K562 (cell line): ENCODE data around the gene SLC39A5. TPM values are rescaled to one million over a fixed set of nuclear protein-coding genes. Genes with fewer than 3 reads are reported as not detected.

Experiments
- C11orf30 ChIP-seq: fragments of 450-650 bp; IDR thresholded peaks from 2 replicates; pipeline ENCODE4 v1.6.1; 2016; ENCODE audit warnings: low read depth, mild to moderate bottlenecking
- E4F1 ChIP-seq: fragments of 250-450 bp; sonication (Bioruptor Pico); IDR thresholded peaks from 2 replicates; pipeline ENCODE4 v1.5.0; 2021; ENCODE audit warnings: mild to moderate bottlenecking, borderline replicate concordance
- KAT2B ChIP-seq: IDR thresholded peaks from one replicate; pipeline ENCODE4 v1.6.1; 2012; ENCODE audit warnings: low read depth, mild to moderate bottlenecking, control low read depth, inconsistent platforms, low read length, moderate library complexity
- MAFF ChIP-seq: IDR thresholded peaks from 2 replicates; pipeline ENCODE4 v1.6.1; 2012; ENCODE audit warnings: low read length, improper control_type of control experiment
- POLR3G ChIP-seq: IDR thresholded peaks from 2 replicates; pipeline ENCODE4 v1.6.1; 2011; ENCODE audit not compliant: insufficient read length, insufficient replicate concordance; ENCODE audit errors: extremely low read depth
- PRDM10 ChIP-seq: fragments of 450-650 bp; IDR thresholded peaks from 2 replicates; pipeline ENCODE4 v1.6.1; 2018; ENCODE audit not compliant: partially characterized antibody
- PYGO2 ChIP-seq: fragments of 450-650 bp; IDR thresholded peaks from 2 replicates; pipeline ENCODE4 v1.6.1; 2016; ENCODE audit warnings: mild to moderate bottlenecking, missing genetic modification characterization, moderate library complexity, missing compliant biosample characterization
- RBBP5 ChIP-seq: fragments of 200-600 bp; sonication (generic); IDR thresholded peaks from 2 replicates; pipeline ENCODE4 v1.6.1; 2012; ENCODE audit warnings: borderline replicate concordance, mild to moderate bottlenecking, low read length, control low read depth, inconsistent platforms; ENCODE audit not compliant: insufficient read depth, poor library complexity, severe bottlenecking
- SMAD4 ChIP-seq: fragments of 250-450 bp; sonication (Bioruptor Pico); conservative IDR thresholded peaks from 2 replicates; pipeline ENCODE4 v1.8.0; 2021; ENCODE audit warnings: inconsistent platforms, mild to moderate bottlenecking, moderate library complexity
- TFAP4 ChIP-seq: sonication (generic); formaldehyde crosslinking; IDR thresholded peaks from 2 replicates; pipeline ENCODE4 v1.8.0; 2022; ENCODE audit warnings: missing genetic modification reagents, mild to moderate bottlenecking, moderate library complexity, borderline replicate concordance
- THRB ChIP-seq: fragments of 450-650 bp; formaldehyde crosslinking; conservative IDR thresholded peaks from 2 replicates; pipeline ENCODE4 v1.4.0; 2022; ENCODE audit warnings: mild to moderate bottlenecking, missing genetic modification characterization
- VEZF1 ChIP-seq: fragments of 200-800 bp; sonication (Bioruptor generic); IDR thresholded peaks from 2 replicates; pipeline ENCODE4 v1.6.1; 2017; ENCODE audit warnings: missing genetic modification characterization, missing compliant biosample characterization
- ZNF140 ChIP-seq: fragments of 250-450 bp; sonication (Bioruptor Pico); IDR thresholded peaks from 2 replicates; pipeline ENCODE4 v1.8.0; 2021; ENCODE audit warnings: moderate library complexity, mild to moderate bottlenecking, inconsistent platforms
- ZNF512 ChIP-seq: IDR thresholded peaks from 2 replicates; pipeline ENCODE4 v1.6.1; 2016; ENCODE audit warnings: missing genetic modification characterization, missing compliant biosample characterization
- polyA plus RNA-seq, 8 experiments: library from polyadenylated mRNA; depleted of rRNA in 4 of 8; stranded (reverse) in 5 of 8; unstranded in 3 of 8; fragments of >200 nt; fragmentation: Nextera tagmentation in 2 of 8; fragmentation: Illumina TruSeq in 1 of 8; extraction: Ambion mirVana in 2 of 8; extraction: Trizol in 1 of 8; gene quantifications; 2 replicates each; pipeline versions ENCODE4 v1.2.1 to v1.2.3, GENCODE V29; 2011 to 2014; ENCODE audit warnings: inconsistent platforms in 1 of 8, missing spikeins in 1 of 8
- total RNA-seq, 7 experiments: library from RNA; depleted of rRNA in 6 of 7; stranded (reverse); fragments of >200 nt in 6 of 7; fragmentation: Illumina TruSeq in 2 of 7; extraction: Trizol in 2 of 7; gene quantifications; 2 replicates each; pipeline versions ENCODE4 v1.2.1 to v1.2.3, GENCODE V29; 2011 to 2021; ENCODE audit warnings: low replicate concordance in 1 of 7

SLC39A5 gene
- total and polyA plus RNA-seq, 9 of the 15 experiments (the other 6 are each of a cell fraction or from before 2014, with no cell fraction given) = 0.08 to 0.10 TPM; not detected in 7

GRCh38 chr12:56243731-56244181 is 13.9 kb downstream of the SLC39A5 start (continued):
- TF ChIP-seq THRB (CRISPR knock-in tag) = no peak
- no peak for TF ChIP-seq POLR3G
- TF ChIP-seq C11orf30 = peak; percentile 72
- peak; percentile 2 for TF ChIP-seq RBBP5
- TF ChIP-seq E4F1 (CRISPR knock-in tag) = no peak
- peak; percentile 34; the same call in 1 of the 2 replicates for TF ChIP-seq TFAP4 (CRISPR knock-in tag)
- TF ChIP-seq PRDM10 = peak; percentile 87
- TF ChIP-seq ZNF140 (CRISPR knock-in tag) = no peak
- peak; percentile 58 for TF ChIP-seq VEZF1
- peak; percentile 57; the same call in 1 of the 2 replicates for TF ChIP-seq MAFF
- TF ChIP-seq ZNF512 (tag) = no peak
- peak; percentile 57; the same call in 1 of the 2 replicates for TF ChIP-seq SMAD4 (CRISPR knock-in tag)
- no peak for TF ChIP-seq PYGO2
- TF ChIP-seq KAT2B = no peak
